ENCODE results near the gene PTPRD. TPM values are rescaled to one million over a fixed set of nuclear protein-coding genes. Genes with fewer than 3 reads are reported as not detected.

Gene PTPRD
- polyA plus RNA-seq, 3 donors, result 114 to 130 (median 117) TPM

DNA sequence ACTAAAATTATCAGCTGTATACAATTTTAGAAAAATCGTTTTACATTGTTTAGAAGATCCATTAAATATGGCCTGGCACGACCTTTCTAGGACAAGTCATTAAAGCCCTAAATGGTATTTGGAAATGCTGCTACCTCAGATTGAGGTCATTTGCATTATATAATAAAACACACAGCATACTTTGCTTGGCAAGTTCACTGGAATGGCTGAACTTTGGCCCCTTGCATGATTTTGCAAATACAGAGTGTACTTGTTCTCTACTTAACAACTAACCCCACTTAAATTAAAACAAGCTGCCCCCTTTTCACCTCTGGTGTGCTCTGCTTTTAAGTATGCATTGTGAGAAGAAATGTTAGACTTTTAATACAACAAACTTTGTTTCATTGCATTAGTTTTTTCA lies 860.1 kb downstream of the PTPRD start:
- DNase-seq (ENCODE audit: extremely low read depth in 1 of 11, low read depth in 9 of 11, low spot score in 4 of 11), result peak in 3 of 11 donors; percentile 9 to 24 (median 23)

GRCh38 chr9:9751996-9752395 lies 860.8 kb downstream of the PTPRD start:
- DNase-seq (ENCODE audit: extremely low read depth in 1 of 11, low read depth in 9 of 11, low spot score in 4 of 11), result no peak

DNA sequence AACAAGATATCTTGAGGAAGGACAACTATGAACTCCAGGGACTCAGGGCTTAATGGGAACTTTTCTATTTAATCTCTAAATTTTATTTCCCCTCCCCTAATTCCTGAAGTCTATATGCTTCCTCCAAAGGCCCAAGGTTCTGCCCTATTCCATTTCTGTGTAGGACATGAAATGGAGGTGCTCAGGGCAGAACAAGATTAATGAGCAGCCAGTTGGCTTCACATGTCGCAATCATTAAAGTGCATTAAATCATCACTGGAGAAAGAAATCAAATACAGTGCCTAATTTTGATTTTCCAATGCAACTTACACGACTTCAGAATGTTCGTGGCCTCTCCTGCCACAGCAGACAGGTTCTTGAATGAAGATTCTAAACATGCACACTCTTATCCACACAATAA lies 862.1 kb downstream of the PTPRD start:
- no peak for DNase-seq (ENCODE audit: extremely low read depth in 1 of 11, low read depth in 9 of 11, low spot score in 4 of 11)

- DNase-seq (ENCODE audit: extremely low read depth in 1 of 11, low read depth in 9 of 11, low spot score in 4 of 11), result no peak
Measured at GRCh38 chr9:9749591-9749990, 863.2 kb downstream of the PTPRD start.

- no peak for DNase-seq (ENCODE audit: extremely low read depth in 1 of 11, low read depth in 9 of 11, low spot score in 4 of 11)
Measured at GRCh38 chr9:9747787-9748186, 865.0 kb downstream of the PTPRD start.

DNA sequence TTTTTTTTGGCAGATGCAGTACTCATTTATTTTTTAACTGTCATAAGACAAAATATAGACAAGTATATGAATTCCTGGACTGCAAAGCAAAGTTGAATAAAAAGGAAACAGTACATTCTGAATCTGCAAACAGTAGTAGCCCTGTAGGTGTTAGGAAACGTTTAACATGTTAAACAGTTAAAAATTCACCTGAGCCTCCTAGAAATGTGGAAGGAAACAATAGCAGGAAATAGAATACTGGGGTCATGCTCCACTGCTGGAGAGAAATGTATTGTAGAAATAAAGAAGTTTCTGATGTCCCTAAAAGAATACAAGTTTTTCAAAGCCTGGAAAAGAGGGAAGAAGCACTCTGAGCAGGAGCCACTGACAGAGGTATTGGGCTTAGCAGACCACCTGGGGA lies 866.0 kb downstream of the PTPRD start:
- DNase-seq (ENCODE audit: extremely low read depth in 1 of 11, low read depth in 9 of 11, low spot score in 4 of 11), result no peak

DNA sequence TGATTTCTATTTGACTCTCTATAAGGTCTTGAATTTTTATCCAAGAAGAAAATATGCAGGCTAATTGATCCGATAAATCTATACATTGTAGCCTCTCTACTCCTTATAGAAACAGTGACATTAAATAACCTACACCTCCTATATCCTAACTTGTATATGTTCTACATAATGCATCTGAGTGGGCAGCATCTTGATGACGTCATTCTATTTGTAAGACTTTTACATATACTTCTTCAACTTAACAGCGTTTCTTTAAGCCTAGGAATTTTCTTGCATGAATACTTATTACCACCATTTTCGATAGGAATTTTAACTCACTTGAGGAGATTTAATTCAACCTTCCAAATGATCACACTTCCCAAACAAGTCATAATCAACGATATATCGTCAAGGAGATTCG lies 869.0 kb downstream of the PTPRD start:
- DNase-seq (ENCODE audit: extremely low read depth in 1 of 11, low read depth in 9 of 11, low spot score in 4 of 11), result no peak

GRCh38 chr9:9730174-9730573 lies 882.6 kb downstream of the PTPRD start:
- DNase-seq (ENCODE audit: extremely low read depth in 1 of 11, low read depth in 9 of 11, low spot score in 4 of 11), result no peak

DNA sequence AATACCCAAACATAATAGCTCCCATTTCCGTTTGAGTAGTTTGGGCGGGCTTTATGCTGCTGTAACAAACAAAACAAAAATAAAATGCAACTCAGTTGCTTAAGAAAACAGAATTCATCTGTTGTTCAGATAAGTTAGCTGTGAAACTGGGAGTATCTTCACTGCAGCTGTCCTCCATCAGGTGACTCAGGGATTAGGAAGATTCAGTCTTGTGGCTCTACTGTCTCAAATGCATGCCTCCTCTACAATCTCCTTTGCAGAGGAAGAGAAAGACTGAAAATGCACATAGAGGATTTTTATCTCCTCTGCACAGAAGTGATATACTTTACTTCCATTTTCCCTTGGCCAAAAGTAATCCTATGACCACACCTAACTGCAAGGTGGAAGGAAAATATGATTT lies 883.7 kb downstream of the PTPRD start:
- DNase-seq (ENCODE audit: extremely low read depth in 1 of 11, low read depth in 9 of 11, low spot score in 4 of 11), result no peak

- no peak for DNase-seq (ENCODE audit: extremely low read depth in 1 of 11, low read depth in 9 of 11, low spot score in 4 of 11)
Measured at GRCh38 chr9:9719373-9720112, 893.3 kb downstream of the PTPRD start.

- DNase-seq (ENCODE audit: extremely low read depth in 1 of 11, low read depth in 9 of 11, low spot score in 4 of 11), result no peak
Measured at GRCh38 chr9:9718691-9719090, 894.1 kb downstream of the PTPRD start.

DNA sequence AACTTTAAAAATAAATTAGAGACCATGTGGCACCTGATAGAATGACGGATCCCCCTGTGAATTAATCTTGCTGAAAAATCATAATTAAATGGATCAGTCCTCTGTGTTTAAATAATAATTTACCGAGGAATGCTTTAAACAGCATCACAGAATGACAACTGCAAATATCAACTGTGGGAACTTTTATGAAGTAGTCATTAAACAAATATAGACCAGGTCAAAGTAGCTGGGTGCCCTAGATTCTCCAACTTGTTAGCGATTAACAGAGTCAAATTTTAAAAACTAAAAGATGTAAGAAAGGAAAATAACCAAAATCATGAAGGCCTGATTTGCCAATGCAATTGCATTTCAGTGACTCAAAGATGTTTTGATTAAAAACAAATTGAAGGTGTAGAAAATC lies 933.4 kb downstream of the PTPRD start:
- DNase-seq (ENCODE audit: extremely low read depth in 1 of 11, low read depth in 9 of 11, low spot score in 4 of 11), result no peak

- DNase-seq (ENCODE audit: extremely low read depth in 1 of 11, low read depth in 9 of 11, low spot score in 4 of 11), result no peak
Measured at GRCh38 chr9:9674461-9674860, 938.3 kb downstream of the PTPRD start.

GRCh38 chr9:9670454-9670853 lies 942.3 kb downstream of the PTPRD start:
- no peak for DNase-seq (ENCODE audit: extremely low read depth in 1 of 11, low read depth in 9 of 11, low spot score in 4 of 11)

DNA sequence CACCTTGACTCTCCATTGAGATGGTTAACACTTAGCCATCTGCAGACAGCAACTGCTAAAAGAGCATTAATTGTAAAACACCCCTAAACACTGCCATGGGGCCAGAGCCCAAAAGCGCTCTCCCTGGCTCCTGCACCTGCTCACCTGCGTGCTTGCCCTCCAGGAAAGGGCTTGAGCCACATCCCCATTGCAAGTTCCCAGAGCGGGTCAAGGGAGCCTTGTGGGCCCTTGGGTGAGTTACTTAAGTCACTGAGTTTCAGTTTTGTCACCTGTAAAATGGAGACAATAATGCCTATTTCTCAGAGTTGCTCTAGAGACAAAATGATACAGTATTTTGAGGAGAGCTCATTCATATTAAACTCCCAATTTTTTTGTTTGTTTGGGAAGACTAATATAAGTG lies 967.8 kb downstream of the PTPRD start:
- no peak for DNase-seq (ENCODE audit: extremely low read depth in 1 of 11, low read depth in 9 of 11, low spot score in 4 of 11)

- DNase-seq (ENCODE audit: extremely low read depth in 1 of 11, low read depth in 9 of 11, low spot score in 4 of 11), result no peak
Measured at GRCh38 chr9:9631284-9631683, 981.5 kb downstream of the PTPRD start.

- no peak for DNase-seq (ENCODE audit: extremely low read depth in 1 of 11, low read depth in 9 of 11, low spot score in 4 of 11)
Measured at GRCh38 chr9:9625248-9625647, 987.6 kb downstream of the PTPRD start.

GRCh38 chr9:9623506-9623905 lies 989.3 kb downstream of the PTPRD start:
- DNase-seq (ENCODE audit: extremely low read depth in 1 of 11, low read depth in 9 of 11, low spot score in 4 of 11), result no peak

GRCh38 chr9:9621355-9621940 lies 991.4 kb downstream of the PTPRD start:
- DNase-seq (ENCODE audit: extremely low read depth in 1 of 11, low read depth in 9 of 11, low spot score in 4 of 11), result no peak

- no peak for DNase-seq (ENCODE audit: extremely low read depth in 1 of 11, low read depth in 9 of 11, low spot score in 4 of 11)
Measured at GRCh38 chr9:9620736-9621135, 992.1 kb downstream of the PTPRD start.

DNA sequence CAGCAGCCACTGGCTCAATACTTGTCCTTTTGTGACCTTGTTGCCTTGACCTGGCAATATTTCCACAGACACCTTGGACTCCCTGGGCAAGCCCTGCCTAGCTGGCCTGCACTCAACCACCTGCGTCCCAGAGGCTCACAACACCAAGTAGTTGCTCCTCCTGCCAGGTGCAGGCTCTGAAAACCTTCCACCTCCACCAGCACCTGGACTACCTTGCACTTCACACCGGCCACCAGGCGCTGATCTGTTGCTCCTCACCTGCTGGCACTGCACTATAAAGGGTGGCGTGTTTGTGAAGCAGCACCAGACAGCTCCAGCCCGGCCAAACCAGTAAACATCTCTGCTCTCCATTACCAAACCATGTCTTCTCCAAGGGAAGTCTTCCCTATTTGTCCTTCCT lies 997.7 kb downstream of the PTPRD start:
- no peak for DNase-seq (ENCODE audit: extremely low read depth in 1 of 11, low read depth in 9 of 11, low spot score in 4 of 11)

Data from renal cortex interstitium (tissue), 11 donors.